K562 (cell line): ENCODE results near the gene ZNF333. TPM values are rescaled to one million over a fixed set of nuclear protein-coding genes. Genes with fewer than 3 reads are reported as not detected.

Source experiments
- polyA plus RNA-seq, 8 experiments: library from polyadenylated mRNA; depleted of rRNA in 4 of 8; stranded (reverse) in 5 of 8; unstranded in 3 of 8; fragments of >200 nt; fragmentation: Nextera tagmentation in 2 of 8; fragmentation: Illumina TruSeq in 1 of 8; extraction: Ambion mirVana in 2 of 8; extraction: Trizol in 1 of 8; gene quantifications; 2 replicates each; pipeline versions ENCODE4 v1.2.1 to v1.2.3, GENCODE V29; 2011 to 2014; ENCODE audit warnings: inconsistent platforms in 1 of 8, missing spikeins in 1 of 8
- total RNA-seq, 7 experiments: library from RNA; depleted of rRNA in 6 of 7; stranded (reverse); fragments of >200 nt in 6 of 7; fragmentation: Illumina TruSeq in 2 of 7; extraction: Trizol in 2 of 7; gene quantifications; 2 replicates each; pipeline versions ENCODE4 v1.2.1 to v1.2.3, GENCODE V29; 2011 to 2021; ENCODE audit warnings: low replicate concordance in 1 of 7

The ZNF333 gene
- total and polyA plus RNA-seq, 9 of the 15 experiments (the other 6 are each of a cell fraction or from before 2014, with no cell fraction given), result 2.8 to 10.3 (median 6.3) TPM

Other genes starting within 250 kb of the ZNF333 start
Only the 7 nearest of the 12 such genes appear.
- gene NDUFB7, start 118.0 kb upstream of the ZNF333 start, total RNA-seq (2014; rRNA removed), result 842 and 854 TPM in 2 replicates
- 7.4 and 14.9 TPM in 2 replicates for gene NDUFB7, start 118.0 kb upstream of the ZNF333 start, total RNA-seq (2014; rRNA removed; fragmentation: Illumina TruSeq; extraction: Trizol)
- gene NDUFB7, start 118.0 kb upstream of the ZNF333 start, total RNA-seq (2015; rRNA removed; fragmentation: Illumina TruSeq; extraction: Trizol), result 227 and 243 TPM in 2 replicates
- gene NDUFB7, start 118.0 kb upstream of the ZNF333 start, total RNA-seq (2021), result 289 and 313 TPM in 2 replicates
- 137 and 185 TPM in 2 replicates for gene NDUFB7, start 118.0 kb upstream of the ZNF333 start, polyA plus RNA-seq (2011; rRNA removed)
- gene NDUFB7, start 118.0 kb upstream of the ZNF333 start, polyA plus RNA-seq (2014; fragmentation: Illumina TruSeq; extraction: Trizol), result 37.6 and 257 TPM in 2 replicates
- 10 to 100 TPM; 31.3 to 91.8 TPM for gene NDUFB7, start 118.0 kb upstream of the ZNF333 start, polyA plus RNA-seq (2014; fragmentation: Nextera tagmentation; extraction: Ambion mirVana)
- 810 and 833 TPM in 2 replicates for gene NDUFB7, start 118.0 kb upstream of the ZNF333 start, polyA plus RNA-seq (2014; rRNA removed)
- gene CLEC17A, start 107.0 kb upstream of the ZNF333 start, total RNA-seq (2014; rRNA removed), result not detected in 2 replicates
- gene CLEC17A, start 107.0 kb upstream of the ZNF333 start, total RNA-seq (2014; rRNA removed; fragmentation: Illumina TruSeq; extraction: Trizol), result not detected in 2 replicates
- not detected in 2 replicates for gene CLEC17A, start 107.0 kb upstream of the ZNF333 start, total RNA-seq (2015; rRNA removed; fragmentation: Illumina TruSeq; extraction: Trizol)
- not detected in 2 replicates for gene CLEC17A, start 107.0 kb upstream of the ZNF333 start, total RNA-seq (2021)
- gene CLEC17A, start 107.0 kb upstream of the ZNF333 start, polyA plus RNA-seq (2011; rRNA removed), result 0.03 TPM in 1 of 2 replicates, not detected in the other
- not detected in 2 replicates for gene CLEC17A, start 107.0 kb upstream of the ZNF333 start, polyA plus RNA-seq (2014; fragmentation: Illumina TruSeq; extraction: Trizol)
- gene CLEC17A, start 107.0 kb upstream of the ZNF333 start, polyA plus RNA-seq (2014; fragmentation: Nextera tagmentation; extraction: Ambion mirVana), result not detected
- gene CLEC17A, start 107.0 kb upstream of the ZNF333 start, polyA plus RNA-seq (2014; rRNA removed), result not detected in 2 replicates
- gene ADGRE3, start 15.2 kb upstream of the ZNF333 start, total RNA-seq (2014; rRNA removed), result not detected in 2 replicates
- not detected in 2 replicates for gene ADGRE3, start 15.2 kb upstream of the ZNF333 start, total RNA-seq (2014; rRNA removed; fragmentation: Illumina TruSeq; extraction: Trizol)
- not detected in 2 replicates for gene ADGRE3, start 15.2 kb upstream of the ZNF333 start, total RNA-seq (2015; rRNA removed; fragmentation: Illumina TruSeq; extraction: Trizol)
- not detected in 2 replicates for gene ADGRE3, start 15.2 kb upstream of the ZNF333 start, total RNA-seq (2021)
- gene ADGRE3, start 15.2 kb upstream of the ZNF333 start, polyA plus RNA-seq (2011; rRNA removed), result not detected in 2 replicates
- not detected in 2 replicates for gene ADGRE3, start 15.2 kb upstream of the ZNF333 start, polyA plus RNA-seq (2014; fragmentation: Illumina TruSeq; extraction: Trizol)
- not detected for gene ADGRE3, start 15.2 kb upstream of the ZNF333 start, polyA plus RNA-seq (2014; fragmentation: Nextera tagmentation; extraction: Ambion mirVana)
- gene ADGRE3, start 15.2 kb upstream of the ZNF333 start, polyA plus RNA-seq (2014; rRNA removed), result not detected in 2 replicates
- 8.2 and 15.2 TPM in 2 replicates for gene ADGRE2, start 88.5 kb downstream of the ZNF333 start, total RNA-seq (2014; rRNA removed)
- gene ADGRE2, start 88.5 kb downstream of the ZNF333 start, total RNA-seq (2014; rRNA removed; fragmentation: Illumina TruSeq; extraction: Trizol), result 4.3 and 5.6 TPM in 2 replicates
- gene ADGRE2, start 88.5 kb downstream of the ZNF333 start, total RNA-seq (2015; rRNA removed; fragmentation: Illumina TruSeq; extraction: Trizol), result 4.4 and 4.7 TPM in 2 replicates
- gene ADGRE2, start 88.5 kb downstream of the ZNF333 start, total RNA-seq (2021), result 15.6 and 17.3 TPM in 2 replicates
- 9.8 and 13.6 TPM in 2 replicates for gene ADGRE2, start 88.5 kb downstream of the ZNF333 start, polyA plus RNA-seq (2011; rRNA removed)
- gene ADGRE2, start 88.5 kb downstream of the ZNF333 start, polyA plus RNA-seq (2014; fragmentation: Illumina TruSeq; extraction: Trizol), result 12.3 and 13.9 TPM in 2 replicates
- 1 to 10 TPM; 4.4 to 6.4 TPM for gene ADGRE2, start 88.5 kb downstream of the ZNF333 start, polyA plus RNA-seq (2014; fragmentation: Nextera tagmentation; extraction: Ambion mirVana)
- gene ADGRE2, start 88.5 kb downstream of the ZNF333 start, polyA plus RNA-seq (2014; rRNA removed), result 14.9 and 19.2 TPM in 2 replicates
- not detected in 2 replicates for gene OR7A5, start 145.1 kb downstream of the ZNF333 start, total RNA-seq (2014; rRNA removed)
- gene OR7A5, start 145.1 kb downstream of the ZNF333 start, total RNA-seq (2014; rRNA removed; fragmentation: Illumina TruSeq; extraction: Trizol), result not detected in 2 replicates
- gene OR7A5, start 145.1 kb downstream of the ZNF333 start, total RNA-seq (2015; rRNA removed; fragmentation: Illumina TruSeq; extraction: Trizol), result not detected in 2 replicates
- not detected in 2 replicates for gene OR7A5, start 145.1 kb downstream of the ZNF333 start, total RNA-seq (2021)
- not detected in 2 replicates for gene OR7A5, start 145.1 kb downstream of the ZNF333 start, polyA plus RNA-seq (2011; rRNA removed)
- not detected in 2 replicates for gene OR7A5, start 145.1 kb downstream of the ZNF333 start, polyA plus RNA-seq (2014; fragmentation: Illumina TruSeq; extraction: Trizol)
- not detected for gene OR7A5, start 145.1 kb downstream of the ZNF333 start, polyA plus RNA-seq (2014; fragmentation: Nextera tagmentation; extraction: Ambion mirVana)
- not detected in 2 replicates for gene OR7A5, start 145.1 kb downstream of the ZNF333 start, polyA plus RNA-seq (2014; rRNA removed)
- gene OR7C1, start 145.1 kb downstream of the ZNF333 start, total RNA-seq (2014; rRNA removed), result 0.08 and 0.14 TPM in 2 replicates
- gene OR7C1, start 145.1 kb downstream of the ZNF333 start, total RNA-seq (2014; rRNA removed; fragmentation: Illumina TruSeq; extraction: Trizol), result under 0.01 and 0.04 TPM in 2 replicates
- gene OR7C1, start 145.1 kb downstream of the ZNF333 start, total RNA-seq (2015; rRNA removed; fragmentation: Illumina TruSeq; extraction: Trizol), result 0.04 and 0.18 TPM in 2 replicates
- gene OR7C1, start 145.1 kb downstream of the ZNF333 start, total RNA-seq (2021), result 0.16 TPM in 1 of 2 replicates, not detected in the other
- not detected in 2 replicates for gene OR7C1, start 145.1 kb downstream of the ZNF333 start, polyA plus RNA-seq (2011; rRNA removed)
- 0.07 TPM in 1 of 2 replicates, not detected in the other for gene OR7C1, start 145.1 kb downstream of the ZNF333 start, polyA plus RNA-seq (2014; fragmentation: Illumina TruSeq; extraction: Trizol)
- gene OR7C1, start 145.1 kb downstream of the ZNF333 start, polyA plus RNA-seq (2014; fragmentation: Nextera tagmentation; extraction: Ambion mirVana), result under 1 TPM; 0.08 to 0.11 TPM
- gene OR7C1, start 145.1 kb downstream of the ZNF333 start, polyA plus RNA-seq (2014; rRNA removed), result 0.01 TPM in 1 of 2 replicates, not detected in the other
- gene OR7A10, start 158.9 kb downstream of the ZNF333 start, total RNA-seq (2014; rRNA removed), result not detected in 2 replicates
- not detected in 2 replicates for gene OR7A10, start 158.9 kb downstream of the ZNF333 start, total RNA-seq (2014; rRNA removed; fragmentation: Illumina TruSeq; extraction: Trizol)
- not detected in 2 replicates for gene OR7A10, start 158.9 kb downstream of the ZNF333 start, total RNA-seq (2015; rRNA removed; fragmentation: Illumina TruSeq; extraction: Trizol)
- not detected in 2 replicates for gene OR7A10, start 158.9 kb downstream of the ZNF333 start, total RNA-seq (2021)
- gene OR7A10, start 158.9 kb downstream of the ZNF333 start, polyA plus RNA-seq (2011; rRNA removed), result not detected in 2 replicates
- gene OR7A10, start 158.9 kb downstream of the ZNF333 start, polyA plus RNA-seq (2014; fragmentation: Illumina TruSeq; extraction: Trizol), result not detected in 2 replicates
- not detected for gene OR7A10, start 158.9 kb downstream of the ZNF333 start, polyA plus RNA-seq (2014; fragmentation: Nextera tagmentation; extraction: Ambion mirVana)
- not detected in 2 replicates for gene OR7A10, start 158.9 kb downstream of the ZNF333 start, polyA plus RNA-seq (2014; rRNA removed)